NCI-H345 treated with DMSO at 0.1 percent for 48 hours (cell line): ENCODE data around the gene B3GALT5.

Source experiments
- DNase-seq: peaks from one replicate; lab custom pipeline; 2025; ENCODE audit not compliant: unreplicated experiment; lab: John Stamatoyannopoulos, UW

B3GALT5 gene

GRCh38 chr21:39602793-39603192 is 9.9 kb upstream of the B3GALT5 start:
- no peak for DNase-seq

DNA sequence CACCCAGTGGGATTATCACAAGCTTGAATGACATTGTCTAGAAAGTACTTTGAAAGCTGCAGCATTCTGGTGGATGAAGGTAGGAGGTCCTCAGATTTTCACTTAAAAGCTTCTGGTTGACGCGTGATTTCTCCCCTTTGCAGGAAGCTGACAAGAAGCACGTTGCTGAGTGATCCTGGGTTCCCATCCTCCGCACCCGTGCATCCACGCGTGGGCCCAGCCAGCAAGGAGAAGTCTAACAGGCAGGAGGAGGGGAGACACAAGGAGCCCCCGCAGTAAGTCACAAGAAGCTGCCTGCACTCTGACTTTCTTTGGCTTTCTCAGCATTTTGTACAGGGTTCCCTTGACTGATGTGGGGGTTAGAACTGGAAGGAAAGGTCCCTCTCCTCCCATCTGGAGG is 7.8 kb upstream of the B3GALT5 start:
- no peak for DNase-seq

GRCh38 chr21:39610703-39611102 is 2.0 kb upstream of the B3GALT5 start:
- peak; percentile 69 for DNase-seq

DNA sequence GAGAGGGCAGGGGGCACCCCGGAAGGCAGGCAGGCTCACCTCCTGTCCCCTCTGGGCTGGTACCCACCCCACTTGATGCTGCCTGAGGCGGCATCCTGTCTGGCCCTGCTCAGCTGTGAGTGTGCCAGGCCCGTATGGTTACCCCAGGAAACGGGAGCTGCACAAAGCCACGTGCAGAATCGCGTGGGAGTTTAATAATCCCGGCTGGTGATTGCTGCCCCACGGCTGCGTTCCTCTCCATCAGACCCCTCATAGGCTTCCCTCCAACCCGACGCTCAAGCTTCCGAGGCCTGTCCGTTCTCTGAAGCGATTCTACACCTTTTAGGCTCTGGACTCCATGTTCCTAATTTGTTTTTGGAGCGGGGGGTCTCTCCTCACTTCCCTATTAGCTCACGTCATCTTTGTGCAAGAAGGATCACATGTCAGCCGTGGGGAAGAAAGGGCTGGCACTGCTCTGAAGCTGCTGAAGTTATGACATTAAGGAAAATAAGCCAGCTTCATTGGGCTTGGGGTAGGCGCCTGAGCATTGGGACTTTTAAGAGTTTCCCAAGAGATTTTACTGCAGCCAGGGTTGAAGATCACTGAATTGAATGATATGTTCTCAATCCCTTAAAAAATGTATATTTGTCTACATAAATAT is 1.1 kb upstream of the B3GALT5 start:
- peak; percentile 73 for DNase-seq

DNA sequence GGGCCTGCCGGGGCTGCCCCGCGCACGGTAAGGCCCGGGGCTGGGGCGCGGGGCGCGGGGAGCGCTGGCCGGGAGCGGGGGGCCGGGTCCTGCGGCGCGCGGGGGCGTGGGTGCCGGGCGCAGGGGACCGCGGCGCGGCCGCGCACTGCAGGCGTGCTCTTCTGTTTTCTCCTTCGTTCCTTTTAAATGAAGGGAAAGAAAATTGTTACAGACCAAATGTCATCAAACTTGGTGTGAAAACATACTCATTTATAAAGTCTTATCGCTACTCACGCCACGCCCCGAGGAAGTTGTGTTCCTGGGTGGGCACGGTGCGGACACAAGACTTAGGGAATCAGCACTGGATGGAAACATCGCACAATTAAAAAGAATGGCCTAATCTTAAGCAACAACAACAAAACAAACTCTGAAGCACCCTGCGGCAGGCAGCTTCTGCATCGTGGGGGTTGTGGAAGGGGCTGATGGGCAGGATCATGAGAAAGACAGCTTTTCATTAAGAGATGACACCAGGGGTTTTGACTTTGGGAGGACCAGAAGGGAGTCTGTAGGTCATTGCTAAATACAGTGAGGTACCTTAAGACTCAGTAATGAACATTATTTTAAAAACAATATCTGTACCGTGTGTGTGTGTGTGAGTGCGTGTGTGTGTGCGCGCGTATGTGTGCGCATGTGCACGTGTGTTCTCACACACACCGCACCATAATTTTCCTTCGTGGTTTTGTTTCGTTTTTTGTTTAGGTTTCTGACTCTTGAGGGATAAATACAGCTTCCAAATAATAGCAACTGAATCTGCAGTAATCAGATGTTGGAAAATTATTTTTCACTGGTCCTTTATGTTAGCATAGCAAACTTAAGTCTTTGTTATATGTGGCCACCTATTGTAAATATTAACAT is 548 bp downstream of the B3GALT5 start:
- peak; percentile 83 for DNase-seq

DNA sequence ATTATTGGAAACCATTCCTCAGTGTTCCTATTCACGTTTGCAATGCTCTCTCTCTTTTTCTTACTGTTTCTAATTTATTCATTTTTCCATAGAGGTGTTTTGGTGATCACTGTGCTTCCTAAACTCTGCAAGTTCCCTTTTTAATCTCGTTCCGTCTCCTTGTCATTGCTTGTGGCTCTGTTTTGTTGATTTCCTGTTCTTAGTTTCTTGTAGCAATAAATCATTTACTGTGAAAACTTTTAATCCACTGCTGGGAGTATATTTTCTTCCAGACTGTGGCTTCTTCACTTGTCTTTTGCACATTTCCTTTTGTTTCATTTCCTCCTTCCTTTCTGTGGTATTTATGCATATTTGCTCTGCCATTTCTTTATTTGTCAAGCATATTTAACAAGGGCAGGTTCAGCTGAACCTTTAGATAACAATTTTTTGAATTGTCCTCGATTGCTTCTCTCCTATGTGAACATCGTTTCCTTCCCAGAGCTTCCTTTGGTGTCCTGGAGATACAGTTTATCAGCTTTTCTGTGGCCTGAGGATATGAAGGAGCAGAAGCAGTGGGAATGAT is 3.6 kb downstream of the B3GALT5 start:
- DNase-seq = no peak

- no peak for DNase-seq
Observed at GRCh38 chr21:39620856-39621255, 8.1 kb downstream of the B3GALT5 start.

DNA sequence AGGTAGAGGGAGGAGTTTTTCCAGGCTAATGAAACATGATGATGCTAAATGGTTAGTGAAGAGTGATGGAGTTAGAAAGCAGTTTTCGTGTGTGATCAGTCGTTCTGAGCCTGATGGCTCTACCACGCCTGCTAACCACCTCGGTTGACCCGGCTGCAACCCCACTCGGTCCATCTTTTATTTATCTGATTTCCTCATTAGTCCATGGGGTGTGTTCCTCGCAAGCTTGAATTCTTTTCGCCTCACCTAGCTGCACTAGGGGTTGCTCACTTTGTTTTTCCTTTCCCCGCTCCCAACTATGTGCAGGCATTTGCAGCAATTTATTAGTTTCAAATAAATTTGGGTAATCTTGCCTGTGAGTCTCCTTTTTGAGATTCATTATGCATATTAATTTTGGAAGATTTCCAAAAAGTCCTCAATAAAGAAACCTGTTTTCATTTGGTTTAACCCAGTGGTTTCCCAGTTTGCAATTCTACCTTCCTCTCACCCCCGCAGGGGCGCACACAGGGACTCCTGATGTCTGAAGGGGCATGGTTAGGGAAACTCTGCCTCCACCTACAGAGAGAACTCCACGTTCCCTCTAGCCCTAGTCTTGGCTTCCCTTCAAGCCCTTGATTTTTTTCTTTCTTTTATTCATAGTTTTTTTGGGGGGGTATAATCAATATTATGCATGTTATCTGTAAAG is 12.6 kb downstream of the B3GALT5 start:
- no peak for DNase-seq

GRCh38 chr21:39628385-39628784 is 15.6 kb downstream of the B3GALT5 start:
- no peak for DNase-seq

- DNase-seq = no peak
Observed at GRCh38 chr21:39630191-39630591, 17.5 kb downstream of the B3GALT5 start.

DNA sequence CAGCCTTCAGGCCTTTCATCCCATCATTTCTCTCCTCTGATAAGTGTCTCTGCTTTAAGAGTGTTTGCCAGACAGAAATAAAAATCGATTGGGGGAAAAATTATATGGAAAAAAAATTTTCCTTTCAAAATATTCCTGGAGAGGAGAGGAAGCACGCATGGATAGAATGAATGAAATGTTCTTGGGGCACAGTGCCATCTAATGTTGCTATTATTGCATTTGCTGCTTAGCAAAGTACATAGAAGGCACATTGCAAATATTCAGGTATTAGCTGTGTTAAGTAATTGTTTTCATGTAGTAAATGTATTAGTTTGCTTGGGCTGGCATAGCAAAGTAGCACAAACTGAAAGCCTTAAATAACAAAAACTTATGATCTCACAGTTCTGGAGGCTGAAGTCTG is 18.1 kb downstream of the B3GALT5 start:
- DNase-seq = no peak

- DNase-seq = no peak
Observed at GRCh38 chr21:39631842-39632562, 19.3 kb downstream of the B3GALT5 start.

GRCh38 chr21:39632796-39633442 is 20.2 kb downstream of the B3GALT5 start:
- DNase-seq = no peak

DNA sequence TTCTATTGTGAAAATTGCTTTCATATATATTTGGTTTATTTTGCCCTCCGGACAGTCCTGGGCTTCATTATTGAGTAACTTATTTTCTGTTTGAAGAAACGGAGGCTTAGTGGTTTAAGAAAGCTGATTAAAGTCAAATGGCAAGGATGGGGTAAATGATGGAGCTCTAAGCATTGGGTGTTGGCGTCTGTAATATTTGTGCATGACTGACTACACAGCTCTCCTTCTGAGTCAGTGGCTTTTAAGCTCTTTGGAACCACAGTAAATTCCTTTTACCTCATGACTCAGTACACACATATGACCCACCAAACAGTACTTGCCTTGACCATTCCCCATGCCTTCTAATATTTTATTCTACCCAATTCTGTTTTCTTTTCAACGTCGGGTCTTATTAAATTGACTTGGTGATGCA is 21.0 kb downstream of the B3GALT5 start:
- DNase-seq = no peak

- DNase-seq = no peak
Observed at GRCh38 chr21:39634507-39634906, 21.8 kb downstream of the B3GALT5 start.

GRCh38 chr21:39637197-39637970 is 24.6 kb downstream of the B3GALT5 start:
- DNase-seq = peak; percentile 99

- no peak for DNase-seq
Observed at GRCh38 chr21:39637971-39638240, 25.2 kb downstream of the B3GALT5 start.

DNA sequence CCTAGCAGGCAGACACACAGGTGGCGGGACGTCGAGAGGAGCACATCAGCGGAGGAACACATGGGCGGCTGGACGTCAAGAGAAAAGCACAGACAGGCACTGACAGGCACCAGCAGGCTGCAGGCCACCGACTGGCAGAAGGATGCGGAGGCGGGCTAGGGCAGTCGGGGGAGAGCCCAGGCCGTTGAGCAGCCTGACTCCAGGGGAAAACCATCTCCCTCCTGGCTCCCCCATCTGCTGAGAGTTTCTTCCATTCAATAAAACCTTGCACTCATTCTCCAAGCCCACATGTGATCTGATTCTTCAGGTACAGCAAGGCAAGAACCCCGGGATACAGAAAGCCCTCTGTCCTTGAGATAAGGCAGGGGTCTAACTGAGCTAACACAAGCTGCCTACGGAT is 25.5 kb downstream of the B3GALT5 start:
- peak; percentile 76 for DNase-seq

GRCh38 chr21:39640754-39641153 is 28.0 kb downstream of the B3GALT5 start:
- DNase-seq = no peak
